ENCODE data around the gene NAV2.

- no peak for TF ChIP-seq RARB (CRISPR knock-in tag; IDR thresholded peaks at IDR 0.05)
- TF ChIP-seq SNAI2 (CRISPR knock-in tag; IDR thresholded peaks at IDR 0.05): no peak
- TF ChIP-seq ZNF565 (CRISPR knock-in tag; conservative IDR thresholded peaks at IDR 0.05; ENCODE audit: low read depth): no peak
- TF ChIP-seq CSDC2 (CRISPR knock-in tag; IDR thresholded peaks at IDR 0.05): no peak
These were observed 372.5 kb downstream of the NAV2 start for GRCh38 chr11:20084921-20085814.

Measured in SK-N-SH treated with all-trans-retinoic acid at 6 μM for 48 hours (cell line).